Jurkat, Clone E6-1 (cell line): ENCODE measurements around the gene BUB1. TPM values are rescaled to one million over a fixed set of nuclear protein-coding genes. Genes with fewer than 3 reads are reported as not detected.
A peak's percentile ranks its signal among the peaks of the same experiment; 100 is the strongest.
"Not testable (repeated sequence)": the region's sequence is repeated elsewhere in the genome, so short reads cannot be mapped to it uniquely, and the experiment has no call there.

ENCODE experiments used
- DNase-seq: peaks from one replicate; pipeline ENCODE4 v3.0.0-alpha.2; 2011; ENCODE audit warnings: low read depth, low spot score
- H3K4me3 ChIP-seq: 2 replicates; pipeline ENCODE4 v1.5.1; 2011; ENCODE audit warnings: mild to moderate bottlenecking, low read length, control low read depth, moderate library complexity
- polyA plus RNA-seq: library from polyadenylated mRNA; unstranded; fragments of >200 nt; gene quantifications from one replicate; pipeline ENCODE4 v1.2.1, GENCODE V29; 2012; ENCODE audit warnings: missing spikeins; ENCODE audit not compliant: insufficient read length, insufficient read depth

The BUB1 gene
- polyA plus RNA-seq: 138 TPM

- peak within 1 kb of the TSS; percentile 73 for H3K4me3 ChIP-seq
- DNase-seq: peak; percentile 96
Measured at GRCh38 chr2:110677530-110678456, at the start of gene BUB1. Gene BUB1 (minus strand): TSS chr2:110678063. CDS start chr2:110677995, 68 bp downstream.

GRCh38 chr2:110726285-110726684 lies 48.4 kb upstream of the BUB1 start:
- no peak for DNase-seq
- no peak overlapping the region for H3K4me3 ChIP-seq

GRCh38 chr2:110725859-110726258 lies 48.0 kb upstream of the BUB1 start:
- no peak for DNase-seq
- no peak overlapping the region for H3K4me3 ChIP-seq

GRCh38 chr2:110725370-110725769 lies 47.5 kb upstream of the BUB1 start:
- DNase-seq: no peak

GRCh38 chr2:110724820-110725219 lies 47.0 kb upstream of the BUB1 start:
- no peak for DNase-seq
- H3K4me3 ChIP-seq: no peak overlapping the region

More at GRCh38 chr2:110725370-110725769, 47.5 kb upstream of the BUB1 start:
- no peak overlapping the region for H3K4me3 ChIP-seq

- no peak overlapping the region for H3K4me3 ChIP-seq
- no peak for DNase-seq
Measured at GRCh38 chr2:110720547-110720946, 42.7 kb upstream of the BUB1 start.

GRCh38 chr2:110718990-110719389 lies 41.1 kb upstream of the BUB1 start:
- DNase-seq: no peak
- no peak overlapping the region for H3K4me3 ChIP-seq

- H3K4me3 ChIP-seq: no peak overlapping the region
- DNase-seq: no peak
Measured at GRCh38 chr2:110718382-110718781, 40.5 kb upstream of the BUB1 start.

- no peak for DNase-seq
- H3K4me3 ChIP-seq: no peak overlapping the region
Measured at GRCh38 chr2:110717734-110718133, 39.9 kb upstream of the BUB1 start.

- no peak overlapping the region for H3K4me3 ChIP-seq
- DNase-seq: no peak
Measured at GRCh38 chr2:110716959-110717645, 39.2 kb upstream of the BUB1 start.

- DNase-seq: no peak
Measured at GRCh38 chr2:110714452-110715224, 36.8 kb upstream of the BUB1 start.

GRCh38 chr2:110713513-110714362 lies 35.9 kb upstream of the BUB1 start:
- H3K4me3 ChIP-seq: no peak overlapping the region
- peak; percentile 35 for DNase-seq

More at GRCh38 chr2:110714452-110715224, 36.8 kb upstream of the BUB1 start:
- no peak overlapping the region for H3K4me3 ChIP-seq

- H3K4me3 ChIP-seq: no peak overlapping the region
- no peak for DNase-seq
Measured at GRCh38 chr2:110712737-110713136, 34.9 kb upstream of the BUB1 start.

GRCh38 chr2:110708455-110708854 lies 30.6 kb upstream of the BUB1 start:
- no peak for DNase-seq

GRCh38 chr2:110707386-110707965 lies 29.6 kb upstream of the BUB1 start:
- H3K4me3 ChIP-seq: no peak overlapping the region
- DNase-seq: no peak

More at GRCh38 chr2:110708455-110708854, 30.6 kb upstream of the BUB1 start:
- no peak overlapping the region for H3K4me3 ChIP-seq

GRCh38 chr2:110702514-110703380 lies 24.9 kb upstream of the BUB1 start:
- no peak overlapping the region for H3K4me3 ChIP-seq
- DNase-seq: no peak

- H3K4me3 ChIP-seq, DNase-seq: not testable (repeated sequence)
Measured at GRCh38 chr2:110698253-110698652, 20.4 kb upstream of the BUB1 start.
